Suppressor macrophage (primary cell): ENCODE data around the gene ARHGDIG.
A peak's percentile ranks its signal among the peaks of the same experiment; 100 is the strongest.
"Not testable (repeated sequence)": the region's sequence is repeated elsewhere in the genome, so short reads cannot be mapped to it uniquely, and the experiment has no call there.

Experiments used
- DNase-seq, 4 experiments: peaks; one replicate each; pipeline ENCODE4 v3.0.0-alpha.2; 2020 to 2022

ARHGDIG gene

GRCh38 chr16:301950-302349, 21.6 kb downstream of the ARHGDIG start:
- DNase-seq = no peak

GRCh38 chr16:303760-304505, 23.5 kb downstream of the ARHGDIG start:
- DNase-seq = peak; percentile 46 to 68 (median 59)

GRCh38 chr16:305916-306626, 25.7 kb downstream of the ARHGDIG start:
- DNase-seq = no peak

GRCh38 chr16:306911-307370, 26.6 kb downstream of the ARHGDIG start:
- DNase-seq = no peak

GRCh38 chr16:307691-308312, 27.4 kb downstream of the ARHGDIG start:
- DNase-seq = no peak

- DNase-seq = no peak
Observed at GRCh38 chr16:309476-309875, 29.1 kb downstream of the ARHGDIG start.

- no peak for DNase-seq
Observed at GRCh38 chr16:311725-312124, 31.3 kb downstream of the ARHGDIG start.

- no peak for DNase-seq
Observed at GRCh38 chr16:314351-314750, 34.0 kb downstream of the ARHGDIG start.

GRCh38 chr16:314795-315299, 34.5 kb downstream of the ARHGDIG start:
- DNase-seq = no peak

- no peak for DNase-seq
Observed at GRCh38 chr16:316741-317464, 36.5 kb downstream of the ARHGDIG start.

GRCh38 chr16:317583-317982, 37.2 kb downstream of the ARHGDIG start:
- no peak for DNase-seq

GRCh38 chr16:318628-319027, 38.2 kb downstream of the ARHGDIG start:
- no peak for DNase-seq

GRCh38 chr16:320206-320605, 39.8 kb downstream of the ARHGDIG start:
- DNase-seq = no peak

- DNase-seq = no peak
Observed at GRCh38 chr16:321532-321931, 41.1 kb downstream of the ARHGDIG start.

GRCh38 chr16:322476-323143, 42.2 kb downstream of the ARHGDIG start:
- no peak for DNase-seq

GRCh38 chr16:324201-324450, 43.7 kb downstream of the ARHGDIG start:
- DNase-seq = no peak

GRCh38 chr16:324451-325334, 44.3 kb downstream of the ARHGDIG start:
- DNase-seq = peak; percentile 37 to 62 (median 49)

GRCh38 chr16:325375-326145, 45.2 kb downstream of the ARHGDIG start:
- peak; percentile 46 to 60 (median 51) for DNase-seq

- DNase-seq = no peak
Observed at GRCh38 chr16:330741-331140, 50.4 kb downstream of the ARHGDIG start.

GRCh38 chr16:331181-331814, 50.9 kb downstream of the ARHGDIG start:
- not testable (repeated sequence) for DNase-seq
